ENCODE measurements around the gene FMNL1.

The FMNL1 gene

DNA sequence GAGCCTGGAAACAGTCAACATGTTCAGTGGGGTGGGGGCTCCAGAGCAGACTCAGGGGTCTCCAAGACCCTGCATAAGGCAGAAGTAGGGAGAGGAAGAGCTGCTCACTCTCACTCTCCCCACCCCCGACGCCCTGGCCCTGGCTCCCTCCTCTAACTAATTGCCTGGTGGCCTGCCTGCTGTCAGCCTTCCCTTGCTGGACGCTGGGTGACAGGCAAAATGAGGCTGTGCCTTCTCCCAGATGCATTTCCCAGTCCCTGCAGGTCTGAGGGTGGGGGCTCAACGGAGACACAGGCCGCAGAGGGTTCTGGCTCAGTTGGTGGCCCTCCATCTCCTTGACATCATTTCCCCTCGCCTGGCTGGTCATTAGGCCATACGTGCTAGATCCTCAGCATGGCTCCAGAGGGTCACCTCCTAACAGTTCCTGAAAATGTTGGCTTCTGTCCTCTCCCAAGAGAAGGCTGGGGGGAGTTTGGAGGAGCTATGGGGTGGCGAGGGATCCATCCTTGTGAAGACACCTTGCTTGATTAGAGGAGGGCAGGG, 1.4 kb downstream of the FMNL1 start:
- no peak for DNase-seq (ENCODE audit: low read depth)

DNA sequence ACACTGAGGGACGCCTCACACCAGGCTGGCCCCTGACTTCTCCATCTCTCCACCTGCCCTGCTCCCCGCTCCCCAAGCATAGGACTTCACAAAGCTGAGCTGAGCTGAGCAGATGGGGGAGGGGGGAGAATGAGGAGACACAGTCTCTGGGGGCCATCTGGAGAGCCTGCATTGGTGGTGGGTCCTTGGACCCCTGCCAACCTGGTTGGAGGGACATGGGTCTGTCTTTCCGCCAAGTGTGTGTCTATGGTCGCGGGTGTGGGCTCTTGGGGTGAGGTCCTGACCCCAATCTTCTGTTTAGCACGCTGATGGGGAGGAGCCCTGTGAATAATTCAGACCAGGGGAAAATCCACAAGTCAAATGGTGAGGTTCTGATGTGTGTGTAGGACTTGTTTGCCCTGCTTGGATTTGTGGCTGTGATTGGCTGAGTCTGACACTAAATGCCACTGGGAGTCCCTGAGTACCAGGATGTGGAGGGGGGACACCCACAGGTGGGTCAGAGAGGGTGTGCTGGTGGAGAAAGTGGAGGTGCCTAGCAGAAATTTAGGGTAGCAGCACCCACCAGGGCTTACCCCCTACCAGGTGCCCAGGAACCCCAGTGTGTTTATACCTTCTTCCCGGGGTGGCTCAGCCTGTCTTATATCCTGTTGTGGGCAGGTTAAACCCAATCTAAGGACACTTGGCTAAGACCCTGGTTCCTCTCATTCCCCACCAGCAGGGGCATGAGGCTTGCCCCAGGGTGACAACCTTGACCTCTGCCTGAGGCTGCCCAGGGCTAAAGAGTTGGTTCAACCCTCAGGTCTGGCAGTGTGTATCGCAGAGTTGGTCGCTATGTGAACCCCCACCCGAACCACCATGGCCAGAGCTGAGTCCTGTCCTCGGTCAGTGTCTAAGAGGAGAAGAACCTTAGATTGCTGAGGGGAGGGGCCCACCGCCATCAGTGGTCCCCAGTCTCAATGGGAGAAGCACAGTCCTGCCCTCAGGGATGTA, 2.1 kb downstream of the FMNL1 start:
- DNase-seq (ENCODE audit: low read depth) = no peak
- TF ChIP-seq, protein P1, sequence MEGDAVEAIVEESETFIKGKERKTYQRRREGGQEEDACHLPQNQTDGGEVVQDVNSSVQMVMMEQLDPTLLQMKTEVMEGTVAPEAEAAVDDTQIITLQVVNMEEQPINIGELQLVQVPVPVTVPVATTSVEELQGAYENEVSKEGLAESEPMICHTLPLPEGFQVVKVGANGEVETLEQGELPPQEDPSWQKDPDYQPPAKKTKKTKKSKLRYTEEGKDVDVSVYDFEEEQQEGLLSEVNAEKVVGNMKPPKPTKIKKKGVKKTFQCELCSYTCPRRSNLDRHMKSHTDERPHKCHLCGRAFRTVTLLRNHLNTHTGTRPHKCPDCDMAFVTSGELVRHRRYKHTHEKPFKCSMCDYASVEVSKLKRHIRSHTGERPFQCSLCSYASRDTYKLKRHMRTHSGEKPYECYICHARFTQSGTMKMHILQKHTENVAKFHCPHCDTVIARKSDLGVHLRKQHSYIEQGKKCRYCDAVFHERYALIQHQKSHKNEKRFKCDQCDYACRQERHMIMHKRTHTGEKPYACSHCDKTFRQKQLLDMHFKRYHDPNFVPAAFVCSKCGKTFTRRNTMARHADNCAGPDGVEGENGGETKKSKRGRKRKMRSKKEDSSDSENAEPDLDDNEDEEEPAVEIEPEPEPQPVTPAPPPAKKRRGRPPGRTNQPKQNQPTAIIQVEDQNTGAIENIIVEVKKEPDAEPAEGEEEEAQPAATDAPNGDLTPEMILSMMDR (conservative IDR thresholded peaks at IDR 0.05; ENCODE audit: low read length) = no peak
- H3K4me3 ChIP-seq (ENCODE audit: low read length) = no peak overlapping the region

More for the DNA sequence above, 1.4 kb downstream of the FMNL1 start:
- TF ChIP-seq, protein P1 (conservative IDR thresholded peaks at IDR 0.05; ENCODE audit: low read length) = no peak
- H3K4me3 ChIP-seq (ENCODE audit: low read length) = no peak overlapping the region

DNA sequence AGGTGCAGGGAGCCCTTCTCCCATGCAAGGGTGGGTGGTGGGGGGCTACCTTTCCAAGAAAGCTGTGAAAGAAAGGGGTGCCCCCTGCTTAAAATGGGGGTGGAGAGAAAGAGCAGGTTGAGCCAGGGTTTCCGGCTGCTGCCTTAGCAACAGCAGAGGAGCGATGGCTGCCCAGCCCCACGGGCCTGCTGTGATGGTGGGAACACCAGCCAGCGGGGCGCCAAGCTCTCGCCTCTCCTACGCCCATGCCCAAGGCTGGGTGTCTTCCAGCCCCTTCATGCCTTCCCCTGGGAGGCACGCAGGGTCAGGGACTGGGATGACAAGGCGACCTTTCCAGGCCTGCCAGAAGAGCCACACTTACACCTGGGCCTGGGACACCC, 3.0 kb downstream of the FMNL1 start:
- TF ChIP-seq, protein P1 (conservative IDR thresholded peaks at IDR 0.05; ENCODE audit: low read length) = no peak
- DNase-seq (ENCODE audit: low read depth) = no peak
- no peak overlapping the region for H3K4me3 ChIP-seq (ENCODE audit: low read length)

DNA sequence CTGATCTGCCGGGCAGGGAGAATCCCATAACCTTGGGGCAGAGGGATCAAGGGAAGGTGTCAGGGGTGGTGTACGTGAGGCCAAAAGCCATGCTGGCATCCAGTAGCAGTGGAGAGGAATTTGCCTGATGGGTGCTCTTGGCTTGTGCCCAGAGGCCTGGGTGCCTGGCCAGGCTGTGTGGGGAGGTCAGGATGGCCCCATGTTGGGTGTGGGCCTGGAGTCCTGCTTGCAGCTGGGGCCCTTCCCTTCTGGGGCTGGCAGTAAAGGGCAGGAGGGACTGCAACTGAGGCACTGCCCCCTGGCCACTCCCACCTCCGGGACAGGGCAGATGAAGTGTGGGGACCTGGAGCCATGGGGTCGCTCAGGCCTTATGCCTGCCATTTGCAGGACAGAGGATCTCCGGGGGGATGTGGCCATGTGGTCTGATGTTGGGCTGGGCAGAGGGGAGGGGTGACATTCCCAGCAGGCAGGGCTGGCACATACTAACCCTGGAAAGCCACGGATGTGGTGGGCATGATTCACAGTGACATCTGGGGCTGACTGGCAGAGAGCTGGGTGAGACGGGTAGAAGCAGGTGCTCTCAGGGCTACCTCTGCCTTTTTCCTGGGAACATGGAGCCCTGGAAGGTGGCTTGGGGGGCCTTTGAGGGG, 3.5 kb downstream of the FMNL1 start:
- no peak for DNase-seq (ENCODE audit: low read depth)
- TF ChIP-seq, protein P1 (conservative IDR thresholded peaks at IDR 0.05; ENCODE audit: low read length) = no peak
- no peak overlapping the region for H3K4me3 ChIP-seq (ENCODE audit: low read length)

DNA sequence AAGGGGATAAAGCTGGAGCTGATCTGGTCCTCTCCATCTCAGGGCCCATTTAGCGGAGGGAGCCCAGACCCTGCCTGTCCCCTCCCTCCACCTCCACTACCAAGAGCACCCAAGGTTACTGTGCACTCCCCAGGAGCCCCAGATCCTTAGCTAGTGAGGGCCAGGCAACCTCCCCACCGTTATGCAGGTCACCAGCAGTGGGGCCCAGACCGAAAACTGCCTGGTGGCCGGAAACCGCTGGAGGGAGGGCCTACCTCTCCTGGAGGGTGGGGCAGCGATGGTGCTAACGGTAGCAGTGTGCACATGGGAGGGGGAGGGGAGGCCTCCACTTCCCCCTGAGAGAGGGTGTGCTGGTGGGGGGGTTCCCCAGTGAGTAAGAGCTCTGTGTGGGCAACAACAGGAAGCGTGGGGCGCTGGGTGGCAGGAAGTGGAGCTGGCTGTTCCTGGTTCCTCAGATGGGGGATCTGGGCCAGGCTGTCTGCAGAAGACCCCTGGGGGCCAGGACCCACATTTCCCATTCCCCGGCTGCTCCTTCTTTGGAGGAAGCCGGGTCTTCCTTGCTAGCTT, 4.4 kb downstream of the FMNL1 start:
- no peak overlapping the region for H3K4me3 ChIP-seq (ENCODE audit: low read length)
- TF ChIP-seq, protein P1 (conservative IDR thresholded peaks at IDR 0.05; ENCODE audit: low read length) = no peak
- no peak for DNase-seq (ENCODE audit: low read depth)

DNA sequence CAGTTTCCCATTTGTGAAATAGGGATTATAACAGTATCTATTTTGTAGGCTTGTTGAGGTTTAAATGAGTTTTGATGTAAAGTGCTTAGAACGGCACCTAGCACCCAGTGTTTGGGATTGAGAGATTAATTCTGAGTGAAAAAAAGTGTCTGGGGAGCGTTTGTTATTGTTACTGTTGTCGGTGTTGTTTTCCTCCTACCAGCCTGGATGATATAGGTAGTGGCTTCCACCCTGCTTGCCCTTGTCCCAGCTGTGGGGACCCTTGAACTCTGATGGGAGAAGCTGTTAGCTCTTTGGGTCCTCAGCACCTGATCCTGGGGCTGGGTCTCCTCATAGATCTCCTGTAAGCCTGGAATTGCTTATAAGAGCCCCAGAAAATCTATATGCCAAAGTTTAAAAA, 4.9 kb downstream of the FMNL1 start:
- TF ChIP-seq, protein P1 (conservative IDR thresholded peaks at IDR 0.05; ENCODE audit: low read length) = no peak
- no peak for DNase-seq (ENCODE audit: low read depth)
- no peak overlapping the region for H3K4me3 ChIP-seq (ENCODE audit: low read length)
